OCI-LY1 (cell line): Measurements from ENCODE around the gene TXNDC17.

ENCODE experiments used
- H2AFZ ChIP-seq: fragments of 200-600 bp; sonication (generic), shearing (Covaris generic); 2 replicates; pipeline ENCODE4 v1.6.0; 2014; ENCODE audit warnings: antibody characterized with exemption, mild to moderate bottlenecking, low read length
- H3F3A ChIP-seq: fragments of 200-600 bp; sonication (generic), shearing (Covaris generic); 2 replicates; pipeline ENCODE4 v1.6.0; 2014; ENCODE audit warnings: mild to moderate bottlenecking, antibody characterized with exemption, low read length, moderate library complexity; ENCODE audit not compliant: insufficient read depth
- H3K27ac ChIP-seq: fragments of 200-600 bp; sonication (generic); 2 replicates; pipeline ENCODE4 v1.5.1; 2014; ENCODE audit warnings: low read length, mixed run types, mild to moderate bottlenecking, low read depth; ENCODE audit not compliant: poor library complexity, severe bottlenecking
- H3K27me3 ChIP-seq: fragments of 200-600 bp; sonication (generic); 2 replicates; pipeline ENCODE4 v1.6.0; 2014; ENCODE audit warnings: antibody characterized with exemption, mild to moderate bottlenecking, low read length, moderate library complexity; ENCODE audit not compliant: insufficient read depth
- H3K36me3 ChIP-seq: fragments of 200-600 bp; sonication (generic); 2 replicates; pipeline ENCODE4 v1.6.1; 2014; ENCODE audit warnings: mild to moderate bottlenecking, antibody characterized with exemption, low read length, moderate library complexity, mixed read lengths; ENCODE audit not compliant: insufficient read depth
- H3K4me1 ChIP-seq: fragments of 200-600 bp; sonication (generic); 2 replicates; pipeline ENCODE4 v1.5.1; 2014; ENCODE audit warnings: mild to moderate bottlenecking, low read length, moderate library complexity; ENCODE audit not compliant: insufficient read depth, severe bottlenecking
- H3K4me2 ChIP-seq: fragments of 200-600 bp; sonication (generic), shearing (Covaris generic); 2 replicates; pipeline ENCODE4 v1.6.1; 2014; ENCODE audit warnings: low read length
- H3K4me3 ChIP-seq: fragments of 200-600 bp; sonication (generic); 2 replicates; pipeline ENCODE4 v1.5.1; 2014; ENCODE audit warnings: low read length, low read depth, mild to moderate bottlenecking, mixed read lengths; ENCODE audit not compliant: poor library complexity, severe bottlenecking
- H3K79me2 ChIP-seq: fragments of 200-600 bp; shearing (Covaris generic); 2 replicates; pipeline ENCODE4 v1.6.1; 2016; ENCODE audit warnings: mixed run types, low read length, mixed read lengths; ENCODE audit not compliant: insufficient read depth
- H3K9ac ChIP-seq: fragments of 200-600 bp; sonication (generic), shearing (Covaris generic); 2 replicates; pipeline ENCODE4 v1.6.1; 2014; ENCODE audit warnings: mild to moderate bottlenecking, low read length, mixed read lengths
- H3K9me2 ChIP-seq: fragments of 200-600 bp; sonication (generic), shearing (Covaris generic); 2 replicates; pipeline ENCODE4 v1.6.1; 2014; ENCODE audit warnings: low read depth, mild to moderate bottlenecking, low read length, mixed read lengths
- H3K9me3 ChIP-seq: fragments of 200-600 bp; shearing (Covaris generic); 2 replicates; pipeline ENCODE4 v1.6.1; 2014; ENCODE audit warnings: low read length, mixed read lengths
- H4K20me1 ChIP-seq: fragments of 200-600 bp; sonication (generic), shearing (Covaris generic); 2 replicates; pipeline ENCODE4 v1.6.0; 2016; ENCODE audit warnings: mild to moderate bottlenecking, low read length; ENCODE audit not compliant: insufficient read depth
- EZH2 ChIP-seq: fragments of 200-600 bp; sonication (generic), shearing (Covaris generic); IDR thresholded peaks from 2 replicates; pipeline ENCODE4 v1.8.0; 2017; ENCODE audit warnings: borderline replicate concordance, mixed run types, mild to moderate bottlenecking, antibody characterized with exemption, low read length, moderate library complexity, mixed read lengths
- TF ChIP-seq, protein P1 (sequence below): fragments of 200-600 bp; sonication (generic), shearing (Covaris generic); IDR thresholded peaks from 2 replicates; pipeline ENCODE4 v1.5.1; 2017; ENCODE audit warnings: mild to moderate bottlenecking, antibody characterized with exemption, low read length, moderate library complexity, mixed read lengths

Gene TXNDC17

DNA sequence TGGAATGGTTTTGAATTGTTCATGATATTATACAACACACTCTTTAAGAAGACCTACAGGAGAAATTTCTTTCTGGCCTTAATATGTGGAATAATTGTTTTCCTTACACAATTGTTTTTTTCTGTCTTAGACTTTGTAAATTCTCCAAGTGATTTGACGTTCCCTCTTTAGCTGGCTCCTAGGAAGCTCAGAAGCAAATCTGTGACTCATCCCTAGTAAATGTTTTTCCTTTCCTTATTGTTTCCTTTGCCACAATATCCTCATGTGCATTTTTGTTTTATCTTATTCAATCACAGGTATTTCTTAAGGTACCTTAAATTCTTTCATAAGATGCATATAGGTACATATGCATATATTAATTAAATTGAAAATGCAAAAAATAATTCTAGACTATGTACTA, 13.8 kb upstream of the TXNDC17 start:
- peaks cover 56% of the 10 kb centered on the region for H3K36me3 ChIP-seq
- no peaks in the 10 kb centered on the region for H3K79me2 ChIP-seq
- H3K9ac ChIP-seq = no peak overlapping the region

DNA sequence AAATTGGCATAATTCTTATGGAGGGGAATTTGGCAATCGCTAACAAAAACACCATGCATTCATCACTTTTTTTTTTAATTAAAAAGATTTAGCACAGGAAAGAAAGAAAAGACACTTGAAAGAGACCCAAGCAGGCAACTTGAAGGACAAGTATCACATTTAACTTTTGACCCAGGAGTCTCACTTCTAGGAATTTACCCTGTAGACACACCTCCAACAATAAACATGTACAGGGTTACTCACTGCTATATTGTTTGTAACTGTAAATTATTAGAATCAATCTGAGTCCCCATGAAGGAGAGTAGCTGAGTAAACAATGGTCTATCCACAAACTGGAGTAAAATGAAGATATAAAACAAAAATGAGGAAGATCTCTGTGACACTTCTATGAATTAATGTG, 10.5 kb upstream of the TXNDC17 start:
- 0 out of 2 replicates have a peak, but pooled peaks cover 3% of the 10 kb centered on the region for H3K9me3 ChIP-seq
- TF ChIP-seq, protein P1, sequence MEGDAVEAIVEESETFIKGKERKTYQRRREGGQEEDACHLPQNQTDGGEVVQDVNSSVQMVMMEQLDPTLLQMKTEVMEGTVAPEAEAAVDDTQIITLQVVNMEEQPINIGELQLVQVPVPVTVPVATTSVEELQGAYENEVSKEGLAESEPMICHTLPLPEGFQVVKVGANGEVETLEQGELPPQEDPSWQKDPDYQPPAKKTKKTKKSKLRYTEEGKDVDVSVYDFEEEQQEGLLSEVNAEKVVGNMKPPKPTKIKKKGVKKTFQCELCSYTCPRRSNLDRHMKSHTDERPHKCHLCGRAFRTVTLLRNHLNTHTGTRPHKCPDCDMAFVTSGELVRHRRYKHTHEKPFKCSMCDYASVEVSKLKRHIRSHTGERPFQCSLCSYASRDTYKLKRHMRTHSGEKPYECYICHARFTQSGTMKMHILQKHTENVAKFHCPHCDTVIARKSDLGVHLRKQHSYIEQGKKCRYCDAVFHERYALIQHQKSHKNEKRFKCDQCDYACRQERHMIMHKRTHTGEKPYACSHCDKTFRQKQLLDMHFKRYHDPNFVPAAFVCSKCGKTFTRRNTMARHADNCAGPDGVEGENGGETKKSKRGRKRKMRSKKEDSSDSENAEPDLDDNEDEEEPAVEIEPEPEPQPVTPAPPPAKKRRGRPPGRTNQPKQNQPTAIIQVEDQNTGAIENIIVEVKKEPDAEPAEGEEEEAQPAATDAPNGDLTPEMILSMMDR = no peak
- no peak for TF ChIP-seq EZH2
- no peaks in the 10 kb centered on the region for H3K4me1 ChIP-seq
- no peaks in the 10 kb centered on the region for H4K20me1 ChIP-seq
- H3K27me3 ChIP-seq = no peaks in the 10 kb centered on the region
- no peak overlapping the region for H3K4me3 ChIP-seq
- H3K9ac ChIP-seq = no peak overlapping the region
- no peaks in the 10 kb centered on the region for H3K9me2 ChIP-seq
- no peak overlapping the region for H3K4me2 ChIP-seq
- H3K79me2 ChIP-seq = no peaks in the 10 kb centered on the region
- H3K27ac ChIP-seq = no peak overlapping the region
- no peaks in the 10 kb centered on the region; the same call in 1 of the 2 replicates for H3F3A ChIP-seq
- H3K36me3 ChIP-seq = peaks cover 58% of the 10 kb centered on the region
- no peak overlapping the region for H2AFZ ChIP-seq

More for the DNA sequence above, 13.8 kb upstream of the TXNDC17 start:
- TF ChIP-seq, protein P1 = no peak
- no peak for TF ChIP-seq EZH2
- Histone ChIP-seq H3K4me2 (no peak overlapping the region), H3K9me2 (no peaks in the 10 kb centered on the region), H2AFZ (no peak overlapping the region), H3K4me1 (no peaks in the 10 kb centered on the region), H4K20me1 (no peaks in the 10 kb centered on the region), H3F3A (no peaks in the 10 kb centered on the region), H3K4me3 (no peak overlapping the region), H3K27ac (no peak overlapping the region), H3K9me3 (no peaks in the 10 kb centered on the region), H3K27me3 (no peaks in the 10 kb centered on the region)

GRCh38 chr17:6632530-6632929, 8.3 kb upstream of the TXNDC17 start:
- no peaks in the 10 kb centered on the region for H3K27me3 ChIP-seq
- TF ChIP-seq, protein P1 = no peak
- TF ChIP-seq EZH2 = no peak

More at GRCh38 chr17:6632530-6632929, 8.3 kb upstream of the TXNDC17 start:
- H3K9me3 ChIP-seq = 0 out of 2 replicates have a peak, but pooled peaks cover 3% of the 10 kb centered on the region
- H4K20me1 ChIP-seq = no peaks in the 10 kb centered on the region
- H3F3A ChIP-seq = no peaks in the 10 kb centered on the region; the same call in 1 of the 2 replicates
- no peaks in the 10 kb centered on the region for H3K79me2 ChIP-seq
- no peak overlapping the region for H3K4me3 ChIP-seq
- H3K4me1 ChIP-seq = no peaks in the 10 kb centered on the region
- no peak overlapping the region for H3K4me2 ChIP-seq
- no peak overlapping the region for H3K9ac ChIP-seq
- H3K36me3 ChIP-seq = peaks cover 49% of the 10 kb centered on the region
- H2AFZ ChIP-seq = no peak overlapping the region
- H3K27ac ChIP-seq = no peak overlapping the region
- H3K9me2 ChIP-seq = no peaks in the 10 kb centered on the region
